AG09309 (cell line): ENCODE results near the gene ADARB1.

Experiments used
- DNase-seq: peaks from one replicate; pipeline ENCODE4 v3.0.0-alpha.2; 2010; ENCODE audit warnings: low read depth
- H3K4me3 ChIP-seq: 2 replicates; pipeline ENCODE4 v1.5.1; 2011; ENCODE audit warnings: mild to moderate bottlenecking, low read depth, low read length, moderate library complexity; ENCODE audit not compliant: control insufficient read depth
- CTCF ChIP-seq: IDR thresholded peaks from 2 replicates; pipeline ENCODE4 v1.5.1; 2011; ENCODE audit warnings: mild to moderate bottlenecking, low read depth, low read length, inconsistent platforms; ENCODE audit not compliant: insufficient read depth, control insufficient read depth; ENCODE audit errors: missing control alignments

The ADARB1 gene

GRCh38 chr21:45080232-45080631 is 5.9 kb downstream of the ADARB1 start:
- H3K4me3 ChIP-seq: no peak overlapping the region
- TF ChIP-seq CTCF: no peak
- DNase-seq: no peak

GRCh38 chr21:45080639-45081414 is 6.4 kb downstream of the ADARB1 start:
- H3K4me3 ChIP-seq: no peak overlapping the region
- TF ChIP-seq CTCF: no peak
- DNase-seq: no peak

GRCh38 chr21:45081636-45082035 is 7.3 kb downstream of the ADARB1 start:
- DNase-seq: no peak
- H3K4me3 ChIP-seq: no peak overlapping the region
- TF ChIP-seq CTCF: no peak

GRCh38 chr21:45082736-45083135 is 8.4 kb downstream of the ADARB1 start:
- no peak for TF ChIP-seq CTCF
- DNase-seq: no peak
- no peak overlapping the region for H3K4me3 ChIP-seq

GRCh38 chr21:45084121-45084520 is 9.7 kb downstream of the ADARB1 start:
- H3K4me3 ChIP-seq: no peak overlapping the region
- no peak for TF ChIP-seq CTCF
- DNase-seq: no peak

GRCh38 chr21:45084881-45085536 is 10.6 kb downstream of the ADARB1 start:
- DNase-seq: no peak
- TF ChIP-seq CTCF: no peak
- H3K4me3 ChIP-seq: no peak overlapping the region
